HepG2 (cell line): ENCODE measurements around the gene BUB1. TPM values are rescaled to one million over a fixed set of nuclear protein-coding genes. Genes with fewer than 3 reads are reported as not detected.

ENCODE experiments used
- SPEN ChIP-seq: sonication (generic); formaldehyde crosslinking; IDR thresholded peaks from 2 replicates; pipeline ENCODE4 v1.5.1; 2020; ENCODE audit warnings: low read depth, mild to moderate bottlenecking, missing genetic modification reagents
- XBP1 ChIP-seq: sonication (generic); formaldehyde crosslinking; IDR thresholded peaks from 2 replicates; pipeline ENCODE4 v1.5.0; 2020; ENCODE audit warnings: missing genetic modification reagents
- ZNF329 ChIP-seq: sonication (generic); formaldehyde crosslinking; IDR thresholded peaks from 2 replicates; pipeline ENCODE4 v1.9.0; 2021; ENCODE audit warnings: low read depth, mild to moderate bottlenecking, missing genetic modification reagents
- polyA plus RNA-seq, 8 experiments: library from polyadenylated mRNA; depleted of rRNA in 3 of 8; stranded (reverse) in 7 of 8; unstranded in 1 of 8; fragments of >200 nt; fragmentation: Illumina TruSeq in 4 of 8; extraction: Trizol in 4 of 8; gene quantifications; 2 replicates each; pipeline versions ENCODE4 v1.2.1 to v1.2.3, GENCODE V29; 2011 to 2016; ENCODE audit warnings: low read depth in 4 of 8, missing spikeins in 1 of 8, mixed read lengths in 1 of 8; ENCODE audit not compliant: insufficient read depth in 1 of 8
- total RNA-seq, 5 experiments: library from RNA; depleted of rRNA; stranded (reverse); fragments of >200 nt; fragmentation: Illumina TruSeq; extraction: Trizol; gene quantifications; 2 replicates each; pipeline ENCODE4 v1.2.3, GENCODE V29; 2016; ENCODE audit warnings: low read depth in 1 of 5
- TF ChIP-seq, protein P1 (sequence below), 2 experiments: sonication (generic) in 1 of 2; formaldehyde crosslinking in 1 of 2; IDR thresholded peaks; 2 replicates each; pipeline versions ENCODE4 v1.5.1 to v1.6.1; 2011 to 2020; ENCODE audit warnings: borderline replicate concordance in 1 of 2, low read depth in 1 of 2, low read length in 1 of 2, mild to moderate bottlenecking in 1 of 2, missing genetic modification reagents in 1 of 2, moderate library complexity in 1 of 2
- TF ChIP-seq, protein P2 (sequence below): sonication (generic); formaldehyde crosslinking; IDR thresholded peaks from 2 replicates; pipeline ENCODE4 v1.4.0; 2020; ENCODE audit warnings: missing genetic modification reagents
- TF ChIP-seq, protein P3 (sequence below): sonication (generic); formaldehyde crosslinking; IDR thresholded peaks from 2 replicates; pipeline ENCODE4 v1.4.0; 2020; ENCODE audit warnings: missing genetic modification reagents
- TF ChIP-seq, protein P4 (sequence below): sonication (generic); formaldehyde crosslinking; IDR thresholded peaks from 2 replicates; pipeline ENCODE4 v1.4.0; 2020; ENCODE audit warnings: missing genetic modification reagents
- TF ChIP-seq, protein P5 (sequence below): sonication (generic); formaldehyde crosslinking; IDR thresholded peaks from 2 replicates; pipeline ENCODE4 v1.5.1; 2020; ENCODE audit warnings: mild to moderate bottlenecking, missing genetic modification reagents, moderate library complexity
- TF ChIP-seq, protein P6 (sequence below): sonication (generic); formaldehyde crosslinking; IDR thresholded peaks from 2 replicates; pipeline ENCODE4 v1.4.0; 2020; ENCODE audit warnings: missing genetic modification reagents

BUB1 gene
- total and polyA plus RNA-seq, 2 of the 13 experiments (the other 11 are each of a cell fraction or from before 2014, with no cell fraction given) = 27.8 to 52.6 TPM

DNA sequence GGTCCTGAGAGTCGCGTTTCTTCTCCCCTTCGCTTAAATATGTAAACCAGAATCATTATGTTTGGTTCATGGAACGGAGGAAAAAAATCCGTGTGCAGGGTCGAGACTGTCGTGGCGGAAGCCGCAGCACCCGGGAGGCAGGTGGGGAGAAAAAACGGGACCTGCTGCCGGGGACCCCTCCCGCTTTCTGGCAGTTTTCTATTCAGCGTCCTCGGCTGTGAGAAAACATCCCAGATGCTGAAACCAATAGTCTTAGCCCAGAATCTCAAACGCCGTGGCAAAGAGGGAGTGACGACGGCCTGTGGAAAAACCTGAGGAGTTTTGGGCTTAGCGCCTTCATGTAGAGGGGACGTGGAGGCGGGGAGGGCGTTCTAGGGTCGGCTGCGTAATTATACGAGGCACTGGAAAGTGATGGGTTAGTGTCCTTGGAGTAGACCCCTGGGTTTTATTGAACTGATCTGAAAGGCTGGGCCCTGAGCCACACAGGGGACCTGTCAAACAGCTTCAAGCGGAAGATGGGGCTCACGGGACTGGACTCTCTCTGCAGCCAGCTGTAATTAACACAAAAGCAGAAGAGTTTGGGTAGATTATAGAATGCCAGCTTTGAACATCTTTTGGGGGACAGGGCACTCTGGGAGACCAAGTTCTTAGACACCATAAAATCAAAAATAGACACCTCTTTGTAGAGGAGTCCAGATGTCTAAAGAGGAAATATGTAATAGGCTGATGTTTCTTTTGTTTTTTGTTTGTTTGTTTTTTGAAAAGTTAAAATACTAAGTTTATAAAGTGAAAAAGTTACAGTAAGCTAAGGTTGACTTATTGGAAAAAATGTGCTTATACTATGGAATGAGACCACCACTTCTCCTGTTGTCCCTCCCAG lies 834 bp upstream of the BUB1 start (continued):
- TF ChIP-seq, protein P1, sequence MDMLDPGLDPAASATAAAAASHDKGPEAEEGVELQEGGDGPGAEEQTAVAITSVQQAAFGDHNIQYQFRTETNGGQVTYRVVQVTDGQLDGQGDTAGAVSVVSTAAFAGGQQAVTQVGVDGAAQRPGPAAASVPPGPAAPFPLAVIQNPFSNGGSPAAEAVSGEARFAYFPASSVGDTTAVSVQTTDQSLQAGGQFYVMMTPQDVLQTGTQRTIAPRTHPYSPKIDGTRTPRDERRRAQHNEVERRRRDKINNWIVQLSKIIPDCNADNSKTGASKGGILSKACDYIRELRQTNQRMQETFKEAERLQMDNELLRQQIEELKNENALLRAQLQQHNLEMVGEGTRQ (IDR thresholded peaks at IDR 0.05; ENCODE audit: low read depth, low read length) = no peak
- TF ChIP-seq, protein P1 (CRISPR knock-in tag; IDR thresholded peaks at IDR 0.05; ENCODE audit: borderline replicate concordance) = no peak
- TF ChIP-seq ZNF329 (CRISPR knock-in tag) (0 out of 2 replicates have a peak, but pooled peaks have one; percentile 10), XBP1 (CRISPR knock-in tag) (no peak), SPEN (CRISPR knock-in tag) (peak; percentile 12)
- TF ChIP-seq, protein P2, sequence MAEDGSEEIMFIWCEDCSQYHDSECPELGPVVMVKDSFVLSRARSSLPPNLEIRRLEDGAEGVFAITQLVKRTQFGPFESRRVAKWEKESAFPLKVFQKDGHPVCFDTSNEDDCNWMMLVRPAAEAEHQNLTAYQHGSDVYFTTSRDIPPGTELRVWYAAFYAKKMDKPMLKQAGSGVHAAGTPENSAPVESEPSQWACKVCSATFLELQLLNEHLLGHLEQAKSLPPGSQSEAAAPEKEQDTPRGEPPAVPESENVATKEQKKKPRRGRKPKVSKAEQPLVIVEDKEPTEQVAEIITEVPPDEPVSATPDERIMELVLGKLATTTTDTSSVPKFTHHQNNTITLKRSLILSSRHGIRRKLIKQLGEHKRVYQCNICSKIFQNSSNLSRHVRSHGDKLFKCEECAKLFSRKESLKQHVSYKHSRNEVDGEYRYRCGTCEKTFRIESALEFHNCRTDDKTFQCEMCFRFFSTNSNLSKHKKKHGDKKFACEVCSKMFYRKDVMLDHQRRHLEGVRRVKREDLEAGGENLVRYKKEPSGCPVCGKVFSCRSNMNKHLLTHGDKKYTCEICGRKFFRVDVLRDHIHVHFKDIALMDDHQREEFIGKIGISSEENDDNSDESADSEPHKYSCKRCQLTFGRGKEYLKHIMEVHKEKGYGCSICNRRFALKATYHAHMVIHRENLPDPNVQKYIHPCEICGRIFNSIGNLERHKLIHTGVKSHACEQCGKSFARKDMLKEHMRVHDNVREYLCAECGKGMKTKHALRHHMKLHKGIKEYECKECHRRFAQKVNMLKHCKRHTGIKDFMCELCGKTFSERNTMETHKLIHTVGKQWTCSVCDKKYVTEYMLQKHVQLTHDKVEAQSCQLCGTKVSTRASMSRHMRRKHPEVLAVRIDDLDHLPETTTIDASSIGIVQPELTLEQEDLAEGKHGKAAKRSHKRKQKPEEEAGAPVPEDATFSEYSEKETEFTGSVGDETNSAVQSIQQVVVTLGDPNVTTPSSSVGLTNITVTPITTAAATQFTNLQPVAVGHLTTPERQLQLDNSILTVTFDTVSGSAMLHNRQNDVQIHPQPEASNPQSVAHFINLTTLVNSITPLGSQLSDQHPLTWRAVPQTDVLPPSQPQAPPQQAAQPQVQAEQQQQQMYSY (CRISPR knock-in tag) = 0 out of 2 replicates have a peak, but pooled peaks have one; percentile 2
- TF ChIP-seq, protein P3, sequence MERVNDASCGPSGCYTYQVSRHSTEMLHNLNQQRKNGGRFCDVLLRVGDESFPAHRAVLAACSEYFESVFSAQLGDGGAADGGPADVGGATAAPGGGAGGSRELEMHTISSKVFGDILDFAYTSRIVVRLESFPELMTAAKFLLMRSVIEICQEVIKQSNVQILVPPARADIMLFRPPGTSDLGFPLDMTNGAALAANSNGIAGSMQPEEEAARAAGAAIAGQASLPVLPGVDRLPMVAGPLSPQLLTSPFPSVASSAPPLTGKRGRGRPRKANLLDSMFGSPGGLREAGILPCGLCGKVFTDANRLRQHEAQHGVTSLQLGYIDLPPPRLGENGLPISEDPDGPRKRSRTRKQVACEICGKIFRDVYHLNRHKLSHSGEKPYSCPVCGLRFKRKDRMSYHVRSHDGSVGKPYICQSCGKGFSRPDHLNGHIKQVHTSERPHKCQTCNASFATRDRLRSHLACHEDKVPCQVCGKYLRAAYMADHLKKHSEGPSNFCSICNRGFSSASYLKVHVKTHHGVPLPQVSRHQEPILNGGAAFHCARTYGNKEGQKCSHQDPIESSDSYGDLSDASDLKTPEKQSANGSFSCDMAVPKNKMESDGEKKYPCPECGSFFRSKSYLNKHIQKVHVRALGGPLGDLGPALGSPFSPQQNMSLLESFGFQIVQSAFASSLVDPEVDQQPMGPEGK (CRISPR knock-in tag) = 0 out of 2 replicates have a peak, but pooled peaks have one; percentile 13
- TF ChIP-seq, protein P4, sequence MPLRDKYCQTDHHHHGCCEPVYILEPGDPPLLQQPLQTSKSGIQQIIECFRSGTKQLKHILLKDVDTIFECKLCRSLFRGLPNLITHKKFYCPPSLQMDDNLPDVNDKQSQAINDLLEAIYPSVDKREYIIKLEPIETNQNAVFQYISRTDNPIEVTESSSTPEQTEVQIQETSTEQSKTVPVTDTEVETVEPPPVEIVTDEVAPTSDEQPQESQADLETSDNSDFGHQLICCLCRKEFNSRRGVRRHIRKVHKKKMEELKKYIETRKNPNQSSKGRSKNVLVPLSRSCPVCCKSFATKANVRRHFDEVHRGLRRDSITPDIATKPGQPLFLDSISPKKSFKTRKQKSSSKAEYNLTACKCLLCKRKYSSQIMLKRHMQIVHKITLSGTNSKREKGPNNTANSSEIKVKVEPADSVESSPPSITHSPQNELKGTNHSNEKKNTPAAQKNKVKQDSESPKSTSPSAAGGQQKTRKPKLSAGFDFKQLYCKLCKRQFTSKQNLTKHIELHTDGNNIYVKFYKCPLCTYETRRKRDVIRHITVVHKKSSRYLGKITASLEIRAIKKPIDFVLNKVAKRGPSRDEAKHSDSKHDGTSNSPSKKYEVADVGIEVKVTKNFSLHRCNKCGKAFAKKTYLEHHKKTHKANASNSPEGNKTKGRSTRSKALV (CRISPR knock-in tag) = 0 out of 2 replicates have a peak, but pooled peaks have one; percentile 33
- TF ChIP-seq, protein P5, sequence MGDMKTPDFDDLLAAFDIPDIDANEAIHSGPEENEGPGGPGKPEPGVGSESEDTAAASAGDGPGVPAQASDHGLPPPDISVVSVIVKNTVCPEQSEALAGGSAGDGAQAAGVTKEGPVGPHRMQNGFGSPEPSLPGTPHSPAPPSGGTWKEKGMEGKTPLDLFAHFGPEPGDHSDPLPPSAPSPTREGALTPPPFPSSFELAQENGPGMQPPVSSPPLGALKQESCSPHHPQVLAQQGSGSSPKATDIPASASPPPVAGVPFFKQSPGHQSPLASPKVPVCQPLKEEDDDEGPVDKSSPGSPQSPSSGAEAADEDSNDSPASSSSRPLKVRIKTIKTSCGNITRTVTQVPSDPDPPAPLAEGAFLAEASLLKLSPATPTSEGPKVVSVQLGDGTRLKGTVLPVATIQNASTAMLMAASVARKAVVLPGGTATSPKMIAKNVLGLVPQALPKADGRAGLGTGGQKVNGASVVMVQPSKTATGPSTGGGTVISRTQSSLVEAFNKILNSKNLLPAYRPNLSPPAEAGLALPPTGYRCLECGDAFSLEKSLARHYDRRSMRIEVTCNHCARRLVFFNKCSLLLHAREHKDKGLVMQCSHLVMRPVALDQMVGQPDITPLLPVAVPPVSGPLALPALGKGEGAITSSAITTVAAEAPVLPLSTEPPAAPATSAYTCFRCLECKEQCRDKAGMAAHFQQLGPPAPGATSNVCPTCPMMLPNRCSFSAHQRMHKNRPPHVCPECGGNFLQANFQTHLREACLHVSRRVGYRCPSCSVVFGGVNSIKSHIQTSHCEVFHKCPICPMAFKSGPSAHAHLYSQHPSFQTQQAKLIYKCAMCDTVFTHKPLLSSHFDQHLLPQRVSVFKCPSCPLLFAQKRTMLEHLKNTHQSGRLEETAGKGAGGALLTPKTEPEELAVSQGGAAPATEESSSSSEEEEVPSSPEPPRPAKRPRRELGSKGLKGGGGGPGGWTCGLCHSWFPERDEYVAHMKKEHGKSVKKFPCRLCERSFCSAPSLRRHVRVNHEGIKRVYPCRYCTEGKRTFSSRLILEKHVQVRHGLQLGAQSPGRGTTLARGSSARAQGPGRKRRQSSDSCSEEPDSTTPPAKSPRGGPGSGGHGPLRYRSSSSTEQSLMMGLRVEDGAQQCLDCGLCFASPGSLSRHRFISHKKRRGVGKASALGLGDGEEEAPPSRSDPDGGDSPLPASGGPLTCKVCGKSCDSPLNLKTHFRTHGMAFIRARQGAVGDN (CRISPR knock-in tag) = peak; percentile 5; the same call in 1 of the 2 replicates
- TF ChIP-seq, protein P6, sequence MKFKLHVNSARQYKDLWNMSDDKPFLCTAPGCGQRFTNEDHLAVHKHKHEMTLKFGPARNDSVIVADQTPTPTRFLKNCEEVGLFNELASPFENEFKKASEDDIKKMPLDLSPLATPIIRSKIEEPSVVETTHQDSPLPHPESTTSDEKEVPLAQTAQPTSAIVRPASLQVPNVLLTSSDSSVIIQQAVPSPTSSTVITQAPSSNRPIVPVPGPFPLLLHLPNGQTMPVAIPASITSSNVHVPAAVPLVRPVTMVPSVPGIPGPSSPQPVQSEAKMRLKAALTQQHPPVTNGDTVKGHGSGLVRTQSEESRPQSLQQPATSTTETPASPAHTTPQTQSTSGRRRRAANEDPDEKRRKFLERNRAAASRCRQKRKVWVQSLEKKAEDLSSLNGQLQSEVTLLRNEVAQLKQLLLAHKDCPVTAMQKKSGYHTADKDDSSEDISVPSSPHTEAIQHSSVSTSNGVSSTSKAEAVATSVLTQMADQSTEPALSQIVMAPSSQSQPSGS (CRISPR knock-in tag) = no peak
